Measurements from ENCODE around the gene ACTR6.

DNA sequence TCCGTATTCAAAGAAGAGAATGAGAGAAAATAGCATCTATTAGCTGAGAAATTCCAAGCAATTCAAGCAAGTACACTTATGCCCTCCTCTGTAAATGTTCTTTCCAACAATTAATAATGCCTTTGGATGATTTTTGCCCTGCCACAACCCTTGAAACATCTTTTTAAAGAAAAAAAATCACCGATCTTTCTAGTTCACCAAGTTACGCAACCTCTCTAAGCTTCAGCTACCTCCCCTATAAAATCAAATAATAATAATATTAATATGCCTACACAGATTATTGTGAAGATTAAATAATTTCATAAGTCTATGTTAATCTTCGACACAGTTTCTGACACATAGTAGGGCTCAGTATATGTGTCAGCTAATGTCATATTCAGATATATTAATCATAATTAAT is 47.1 kb downstream of the ACTR6 start:
- TF ChIP-seq, protein P1, sequence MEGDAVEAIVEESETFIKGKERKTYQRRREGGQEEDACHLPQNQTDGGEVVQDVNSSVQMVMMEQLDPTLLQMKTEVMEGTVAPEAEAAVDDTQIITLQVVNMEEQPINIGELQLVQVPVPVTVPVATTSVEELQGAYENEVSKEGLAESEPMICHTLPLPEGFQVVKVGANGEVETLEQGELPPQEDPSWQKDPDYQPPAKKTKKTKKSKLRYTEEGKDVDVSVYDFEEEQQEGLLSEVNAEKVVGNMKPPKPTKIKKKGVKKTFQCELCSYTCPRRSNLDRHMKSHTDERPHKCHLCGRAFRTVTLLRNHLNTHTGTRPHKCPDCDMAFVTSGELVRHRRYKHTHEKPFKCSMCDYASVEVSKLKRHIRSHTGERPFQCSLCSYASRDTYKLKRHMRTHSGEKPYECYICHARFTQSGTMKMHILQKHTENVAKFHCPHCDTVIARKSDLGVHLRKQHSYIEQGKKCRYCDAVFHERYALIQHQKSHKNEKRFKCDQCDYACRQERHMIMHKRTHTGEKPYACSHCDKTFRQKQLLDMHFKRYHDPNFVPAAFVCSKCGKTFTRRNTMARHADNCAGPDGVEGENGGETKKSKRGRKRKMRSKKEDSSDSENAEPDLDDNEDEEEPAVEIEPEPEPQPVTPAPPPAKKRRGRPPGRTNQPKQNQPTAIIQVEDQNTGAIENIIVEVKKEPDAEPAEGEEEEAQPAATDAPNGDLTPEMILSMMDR (IDR thresholded peaks at IDR 0.05): no peak
- TF ChIP-seq POLR2A (IDR thresholded peaks at IDR 0.05): no peak
